Keratinocyte (primary cell): ENCODE measurements around the gene PIGO. TPM values are rescaled to one million over a fixed set of nuclear protein-coding genes. Genes with fewer than 3 reads are reported as not detected.
A peak's percentile ranks its signal among the peaks of the same experiment; 100 is the strongest.

Source experiments
- DNase-seq: peaks from one replicate; pipeline ENCODE4 v3.0.0-alpha.2; 2011; ENCODE audit warnings: low read depth, missing footprints, low spot score
- FAIRE-seq: peaks from 2 replicates; lab custom pipeline; 2011; peaks lifted over from hg19 to GRCh38; lab: Jason Lieb, UNC
- H2AFZ ChIP-seq: 2 replicates; pipeline ENCODE4 v1.6.0; 2012; ENCODE audit warnings: low read length, control low read depth, inconsistent platforms; ENCODE audit not compliant: control insufficient read depth
- H3K27ac ChIP-seq: 2 replicates; pipeline ENCODE4 v1.5.1; 2011; ENCODE audit warnings: low read length; ENCODE audit not compliant: control insufficient read depth, insufficient read depth
- H3K27me3 ChIP-seq: 3 replicates; pipeline ENCODE4 v1.6.0; 2011; ENCODE audit warnings: low read length; ENCODE audit not compliant: control insufficient read depth, insufficient read depth; ENCODE audit errors: extremely low read depth
- H3K36me3 ChIP-seq, 2 experiments: 2 replicates in 1 of 2; 3 replicates in 1 of 2; pipeline ENCODE4 v1.5.1; 2011; ENCODE audit warnings: low read length in 2 of 2, mild to moderate bottlenecking in 1 of 2; ENCODE audit not compliant: control insufficient read depth in 2 of 2, insufficient read depth in 2 of 2; ENCODE audit errors: extremely low read depth in 1 of 2
- H3K4me1 ChIP-seq: 3 replicates; pipeline ENCODE4 v1.5.1; 2011; ENCODE audit warnings: low read length; ENCODE audit not compliant: control insufficient read depth, insufficient read depth; ENCODE audit errors: extremely low read depth
- H3K4me2 ChIP-seq: 3 replicates; pipeline ENCODE4 v1.6.0; 2011; ENCODE audit warnings: low read depth, low read length; ENCODE audit not compliant: control insufficient read depth, insufficient read depth; ENCODE audit errors: extremely low read depth
- H3K4me3 ChIP-seq, 3 experiments: fragments of 200-600 bp in 1 of 3; sonication (generic) in 1 of 3; 2 replicates in 2 of 3; 3 replicates in 1 of 3; pipeline ENCODE4 v1.5.1; 2011 to 2016; ENCODE audit warnings: low read length in 3 of 3, mild to moderate bottlenecking in 3 of 3, control low read depth in 2 of 3, inconsistent platforms in 1 of 3, low read depth in 1 of 3, mixed read lengths in 1 of 3, mixed run types in 1 of 3, moderate library complexity in 1 of 3; ENCODE audit not compliant: control insufficient read depth in 2 of 3, insufficient read depth in 2 of 3; ENCODE audit errors: extremely low read depth in 1 of 3
- H3K79me2 ChIP-seq: 2 replicates; pipeline ENCODE4 v1.6.0; 2012; ENCODE audit warnings: low read length; ENCODE audit not compliant: control insufficient read depth, insufficient read depth
- H3K9ac ChIP-seq: 3 replicates; pipeline ENCODE4 v1.6.0; 2011; ENCODE audit warnings: low read length; ENCODE audit not compliant: control insufficient read depth, insufficient read depth; ENCODE audit errors: extremely low read depth
- H3K9me1 ChIP-seq: 3 replicates; pipeline ENCODE4 v1.6.0; 2011; ENCODE audit warnings: low read length; ENCODE audit not compliant: control insufficient read depth, insufficient read depth; ENCODE audit errors: extremely low read depth
- H3K9me3 ChIP-seq: 2 replicates; pipeline ENCODE4 v1.5.1; 2012; ENCODE audit warnings: low read depth, low read length; ENCODE audit not compliant: control insufficient read depth
- H4K20me1 ChIP-seq: 3 replicates; pipeline ENCODE4 v1.6.0; 2011; ENCODE audit warnings: low read length; ENCODE audit not compliant: control insufficient read depth, insufficient read depth; ENCODE audit errors: extremely low read depth
- CTCF ChIP-seq, 3 experiments: IDR thresholded peaks in 1 of 3; conservative IDR thresholded peaks in 1 of 3; optimal IDR thresholded peaks in 1 of 3; 2 replicates in 2 of 3; 3 replicates in 1 of 3; pipeline versions ENCODE3 to v1.5.1; 2011; ENCODE audit warnings: low read length in 3 of 3, mild to moderate bottlenecking in 3 of 3, moderate library complexity in 2 of 3, control low read depth in 1 of 3, inconsistent platforms in 1 of 3; ENCODE audit not compliant: insufficient read depth in 2 of 3; ENCODE audit errors: extremely low read depth in 1 of 3
- EZH2 ChIP-seq: IDR thresholded peaks from one replicate; pipeline ENCODE4 v1.6.1; 2012; ENCODE audit warnings: inconsistent platforms, mild to moderate bottlenecking, low read length, moderate library complexity
- dilution Hi-C: fragments of 300-500 bp; cut with MboI; formaldehyde crosslinking; loops from one replicate; pipeline ENCODE4 v1.7.0; 2020; ENCODE audit warnings: low sequenced_read_pairs; ENCODE audit not compliant: extremely low pct_ligation_motif_present
- polyA plus RNA-seq, 5 experiments: library from polyadenylated mRNA; depleted of rRNA in 3 of 5; stranded (reverse) in 3 of 5; stranded (forward) in 1 of 5; unstranded in 1 of 5; fragments of >200 nt; gene quantifications; 1 replicate in 1 of 5; 2 replicates in 3 of 5; 3 replicates in 1 of 5; pipeline versions ENCODE4 v1.2.1 to v1.2.3, GENCODE V29; 2011 to 2012; ENCODE audit warnings: missing spikeins in 2 of 5, low read depth in 1 of 5, low replicate concordance in 1 of 5

The PIGO gene
- polyA plus RNA-seq, 1 donor (not counting 4 experiments of a cell fraction or from before 2014, with no cell fraction given), result 18.6 TPM

DNA sequence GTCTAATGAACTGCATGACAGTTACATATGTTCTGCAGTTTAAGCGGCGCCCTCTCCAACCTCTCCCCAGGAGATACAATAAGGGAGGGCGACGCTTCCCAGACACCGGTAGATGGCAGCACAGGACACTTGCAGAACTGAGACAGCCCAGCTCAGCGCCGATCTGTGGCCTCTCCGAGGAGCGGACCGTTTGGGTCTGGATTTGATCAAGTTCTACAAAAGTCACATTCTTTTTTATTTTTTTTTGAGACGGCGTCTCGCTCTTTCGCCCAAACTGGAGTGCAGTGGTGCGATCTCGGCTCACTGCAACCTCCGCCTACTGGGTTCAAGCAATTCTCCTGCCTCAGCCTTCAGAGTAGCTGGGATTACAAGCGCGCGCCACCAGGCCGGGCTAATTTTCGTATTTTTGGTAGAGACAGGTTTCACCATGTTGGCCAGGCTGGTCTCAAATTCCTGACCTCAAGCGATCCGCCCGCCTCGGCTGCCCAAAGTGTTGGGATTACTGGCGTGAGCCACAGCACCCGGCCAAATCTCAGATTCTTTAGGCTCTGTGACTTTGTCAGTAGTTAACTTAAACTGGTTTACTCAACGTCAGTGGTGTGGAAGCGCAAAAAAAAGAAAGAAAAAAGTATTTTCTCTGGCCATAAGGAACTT, 20.6 kb upstream of the PIGO start:
- peaks cover 28% of the 10 kb centered on the region for H3K4me1 ChIP-seq
- peak overlapping the region in 2 of 3 experiments; percentile 82 to 84 for H3K4me3 ChIP-seq
- no peaks in the 10 kb centered on the region for H4K20me1 ChIP-seq
- H3K27ac ChIP-seq, result peak overlapping the region; percentile 49
- dilution Hi-C loops, result no loop called here
- no peaks in the 10 kb centered on the region for H3K27me3 ChIP-seq
- FAIRE-seq, result peak; percentile 84
- H3K79me2 ChIP-seq, result peaks cover 16% of the 10 kb centered on the region
- TF ChIP-seq CTCF (optimal IDR thresholded peaks at IDR 0.05 in 1 of 3, IDR thresholded peaks at IDR 0.05 in 1 of 3, conservative IDR thresholded peaks at IDR 0.05 in 1 of 3; ENCODE audit: extremely low read depth in 1 of 3, insufficient read depth in 2 of 3, low read length in 3 of 3) (peak; percentile 93 to 97 (median 97)), EZH2 (no peak)
- DNase-seq, result peak; percentile 67
- no peaks in the 10 kb centered on the region for H3K9me3 ChIP-seq
- no peaks in the 10 kb centered on the region for H3K36me3 ChIP-seq
- no peaks in the 10 kb centered on the region for H3K9me1 ChIP-seq
- peak overlapping the region; percentile 52 for H3K9ac ChIP-seq
- peak overlapping the region; percentile 92 for H2AFZ ChIP-seq
- peak overlapping the region; percentile 99 for H3K4me2 ChIP-seq

DNA sequence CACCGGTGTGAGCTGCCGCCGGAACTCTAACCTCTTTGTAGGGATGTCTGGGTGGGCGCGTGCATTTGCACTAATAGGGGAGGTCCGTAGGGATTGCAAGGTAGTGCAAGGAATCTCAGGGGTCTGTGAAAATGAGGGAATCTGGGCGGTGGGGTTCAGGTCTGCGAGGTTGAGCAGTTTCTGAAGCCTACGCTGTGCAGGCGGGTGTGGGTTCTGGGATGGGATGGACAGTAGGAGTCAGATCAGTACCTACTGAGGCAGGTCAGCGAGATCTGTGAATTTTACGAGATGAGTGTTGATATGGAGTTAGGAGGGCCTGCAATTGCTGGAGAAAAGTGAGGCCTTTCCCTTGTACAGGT, 20.1 kb upstream of the PIGO start:
- Histone ChIP-seq H3K36me3 (no peaks in the 10 kb centered on the region), H3K79me2 (peaks cover 19% of the 10 kb centered on the region), H3K9ac (peak overlapping the region; percentile 52), H3K9me1 (no peaks in the 10 kb centered on the region), H3K27ac (peak overlapping the region; percentile 49), H3K4me1 (peaks cover 32% of the 10 kb centered on the region), H3K27me3 (no peaks in the 10 kb centered on the region), H3K4me3 (peak overlapping the region; percentile 64 to 84 (median 82)), H3K9me3 (no peaks in the 10 kb centered on the region), H4K20me1 (no peaks in the 10 kb centered on the region), H2AFZ (peak overlapping the region; percentile 92), H3K4me2 (peak overlapping the region; percentile 99)
- dilution Hi-C loops, result no loop called here
- no peak for TF ChIP-seq EZH2
- TF ChIP-seq CTCF (optimal IDR thresholded peaks at IDR 0.05 in 1 of 3, IDR thresholded peaks at IDR 0.05 in 1 of 3, conservative IDR thresholded peaks at IDR 0.05 in 1 of 3; ENCODE audit: extremely low read depth in 1 of 3, insufficient read depth in 2 of 3, low read length in 3 of 3), result no peak
- DNase-seq (no peak), FAIRE-seq (no peak)
